HepG2 (cell line): Measurements from ENCODE around the gene TIAM1. TPM values are rescaled to one million over a fixed set of nuclear protein-coding genes. Genes with fewer than 3 reads are reported as not detected.

Source experiments
- ATAC-seq: fragments of 200-7000 bp; cut with Tn5 transposase; 3 replicates; pipeline ENCODE4 v1.9.1; 2020; ENCODE audit warnings: mild to moderate bottlenecking, moderate library complexity
- BruUV-seq: library from RNA; stranded (reverse); fragments of 400-500 nt; replicated peaks from 2 replicates; lab custom pipeline; 2021; lab: Mats Ljungman, UMichigan
- CTCF ChIA-PET: fragments of 300-600 bp; formaldehyde crosslinking; extraction: SDS; loops from one replicate; lab custom pipeline; 2021; ENCODE audit warnings: low total read pairs, inconsistent platforms, low intra/inter-chr PET ratio; lab: Yijun Ruan, JAX
- POLR2A ChIA-PET: fragments of 350-600 bp; sonication (Branson Sonifier 250); formaldehyde crosslinking; loops from one replicate; lab custom pipeline; 2020; ENCODE audit warnings: antibody characterized with exemption, inconsistent platforms; lab: Yijun Ruan, JAX
- DNase-seq: peaks from one replicate; pipeline ENCODE4 v3.0.0-alpha.2; 2015; ENCODE audit warnings: low spot score
- FAIRE-seq: peaks from 3 replicates; lab custom pipeline; 2011; peaks lifted over from hg19 to GRCh38; lab: Jason Lieb, UNC
- H2AFZ ChIP-seq: one replicate; pipeline ENCODE4 v1.6.1; 2011; ENCODE audit warnings: low read length, inconsistent platforms
- H3K27ac ChIP-seq: fragments of 300-600 bp; 3 replicates; pipeline ENCODE4 v1.8.0; 2011; ENCODE audit warnings: mixed run types, mild to moderate bottlenecking, mixed read lengths, low read length, inconsistent platforms; ENCODE audit not compliant: insufficient read depth; ENCODE audit errors: extremely low read length
- H3K27me3 ChIP-seq, 2 experiments: fragments of 200-600 bp in 1 of 2; 2 replicates in 1 of 2; 3 replicates in 1 of 2; pipeline versions ENCODE4 v1.6.0 to v1.8.0; 2011; ENCODE audit warnings: low read length in 2 of 2, mild to moderate bottlenecking in 2 of 2, moderate library complexity in 2 of 2, inconsistent platforms in 1 of 2; ENCODE audit not compliant: insufficient read depth in 2 of 2, control insufficient read depth in 1 of 2
- H3K36me3 ChIP-seq, 2 experiments: fragments of 200-600 bp in 1 of 2; replicated peaks in 1 of 2; 2 replicates in 1 of 2; 3 replicates in 1 of 2; pipeline versions ENCODE4 v1.5.1 to v1.8.0; 2011; ENCODE audit warnings: low read length in 2 of 2, inconsistent platforms in 1 of 2; ENCODE audit not compliant: insufficient read depth in 2 of 2, control insufficient read depth in 1 of 2
- H3K4me1 ChIP-seq: 2 replicates; pipeline ENCODE4 v1.5.1; 2012; ENCODE audit warnings: low read length, inconsistent platforms; ENCODE audit not compliant: insufficient read depth
- H3K4me2 ChIP-seq: 2 replicates; pipeline ENCODE4 v1.6.0; 2011; ENCODE audit warnings: low read depth, low read length, inconsistent platforms
- H3K4me3 ChIP-seq, 3 experiments: fragments of 200-600 bp in 1 of 3; sonication (generic), shearing (Covaris generic) in 1 of 3; replicated peaks in 1 of 3; 2 replicates each; pipeline ENCODE4 v1.5.1; 2011 to 2016; ENCODE audit warnings: low read length in 3 of 3, inconsistent platforms in 2 of 3, low read depth in 2 of 3, mild to moderate bottlenecking in 2 of 3, control low read depth in 1 of 3, mixed read lengths in 1 of 3; ENCODE audit not compliant: insufficient read depth in 1 of 3
- H3K79me2 ChIP-seq: one replicate; pipeline ENCODE4 v1.6.1; 2011; ENCODE audit warnings: low read length, inconsistent platforms; ENCODE audit not compliant: insufficient read depth
- H3K9ac ChIP-seq: 2 replicates; pipeline ENCODE4 v1.6.0; 2011; ENCODE audit warnings: mild to moderate bottlenecking, low read depth, low read length, inconsistent platforms; ENCODE audit not compliant: insufficient read depth
- H3K9me3 ChIP-seq: 2 replicates; pipeline ENCODE4 v1.5.1; 2012; ENCODE audit warnings: mild to moderate bottlenecking, low read length
- H4K20me1 ChIP-seq: 2 replicates; pipeline ENCODE4 v1.6.0; 2011; ENCODE audit warnings: inconsistent platforms, mild to moderate bottlenecking, low read length, moderate library complexity; ENCODE audit not compliant: insufficient read depth
- ATRX ChIP-seq: sonication (generic); formaldehyde crosslinking; IDR thresholded peaks from 2 replicates; pipeline ENCODE4 v1.4.0; 2020; ENCODE audit warnings: missing genetic modification reagents, borderline replicate concordance
- BORCS8-MEF2B ChIP-seq: sonication (generic); formaldehyde crosslinking; IDR thresholded peaks from 2 replicates; pipeline ENCODE4 v1.8.0; 2022; ENCODE audit warnings: mild to moderate bottlenecking, missing genetic modification reagents
- CSRNP2 ChIP-seq: sonication (generic); formaldehyde crosslinking; conservative IDR thresholded peaks from 2 replicates; pipeline ENCODE4 v1.8.0; 2022; ENCODE audit warnings: low read depth, missing genetic modification reagents
- LBX2 ChIP-seq: sonication (generic); formaldehyde crosslinking; IDR thresholded peaks from 2 replicates; pipeline ENCODE4 v1.5.0; 2020; ENCODE audit warnings: missing genetic modification reagents, mild to moderate bottlenecking, borderline replicate concordance
- MBNL3 ChIP-seq: fragments of 250-450 bp; sonication (Bioruptor Pico); conservative IDR thresholded peaks from 2 replicates; pipeline ENCODE4 v1.8.0; 2022; ENCODE audit warnings: mild to moderate bottlenecking, inconsistent platforms
- MTERF4 ChIP-seq: sonication (generic); formaldehyde crosslinking; IDR thresholded peaks from 2 replicates; pipeline ENCODE4 v1.8.0; 2023; ENCODE audit warnings: mild to moderate bottlenecking, missing genetic modification reagents
- PPARG ChIP-seq: conservative IDR thresholded peaks from 2 replicates; pipeline ENCODE4 v1.6.1; 2016; ENCODE audit warnings: missing biosample characterization, missing genetic modification reagents
- ZIK1 ChIP-seq: sonication (generic); formaldehyde crosslinking; IDR thresholded peaks from 2 replicates; pipeline ENCODE4 v1.5.0; 2020; ENCODE audit warnings: mild to moderate bottlenecking, low read depth, missing genetic modification reagents, borderline replicate concordance
- ZKSCAN5 ChIP-seq: sonication (generic); formaldehyde crosslinking; IDR thresholded peaks from 2 replicates; pipeline ENCODE4 v1.5.1; 2020; ENCODE audit warnings: mild to moderate bottlenecking, missing genetic modification reagents
- ZNF430 ChIP-seq: sonication (generic); formaldehyde crosslinking; IDR thresholded peaks from 2 replicates; pipeline ENCODE4 v1.9.0; 2021; ENCODE audit warnings: mild to moderate bottlenecking, missing genetic modification reagents
- ZNF614 ChIP-seq: IDR thresholded peaks from 2 replicates; pipeline ENCODE4 v1.6.1; 2018; ENCODE audit warnings: missing biosample characterization, missing genetic modification reagents, inconsistent platforms, borderline replicate concordance
- ZNF7 ChIP-seq: IDR thresholded peaks from 2 replicates; pipeline ENCODE4 v1.6.1; 2016; ENCODE audit warnings: missing biosample characterization, missing genetic modification reagents
- ZNF777 ChIP-seq: sonication (generic); formaldehyde crosslinking; IDR thresholded peaks from 2 replicates; pipeline ENCODE4 v1.4.0; 2020; ENCODE audit warnings: missing genetic modification reagents
- WGBS: methylation state at CpG from one replicate; pipeline ENCODE4 v1.1.6; 2017; ENCODE audit warnings: low lambda C conversion rate; 5-methylcytosine and 5-hydroxymethylcytosine counted together
- in situ Hi-C: cut with HindIII; loops from 2 replicates; pipeline ENCODE4 v1.10.0; 2017; ENCODE audit warnings: low pct_unique_long_range_greater_than_20kb; ENCODE audit not compliant: extremely low pct_ligation_motif_present
- intact Hi-C: fragments of 100-400 bp; cut with micrococcal nuclease; formaldehyde crosslinking; loops from one replicate; pipeline ENCODE4 v1.10.0; 2022; ENCODE audit not compliant: unreplicated experiment
- polyA plus RNA-seq, 8 experiments: library from polyadenylated mRNA; depleted of rRNA in 3 of 8; stranded (reverse) in 7 of 8; unstranded in 1 of 8; fragments of >200 nt; fragmentation: Illumina TruSeq in 4 of 8; extraction: Trizol in 4 of 8; gene quantifications; 2 replicates each; pipeline versions ENCODE4 v1.2.1 to v1.2.3, GENCODE V29; 2011 to 2016; ENCODE audit warnings: low read depth in 4 of 8, missing spikeins in 1 of 8, mixed read lengths in 1 of 8; ENCODE audit not compliant: insufficient read depth in 1 of 8
- total RNA-seq, 5 experiments: library from RNA; depleted of rRNA; stranded (reverse); fragments of >200 nt; fragmentation: Illumina TruSeq; extraction: Trizol; gene quantifications; 2 replicates each; pipeline ENCODE4 v1.2.3, GENCODE V29; 2016; ENCODE audit warnings: low read depth in 1 of 5

TIAM1 gene
- total and polyA plus RNA-seq, 2 of the 13 experiments (the other 11 are each of a cell fraction or from before 2014, with no cell fraction given): 0.13 to 0.24 TPM

- Histone ChIP-seq H4K20me1 (no peaks in the 10 kb centered on the region), H3K4me3 (no peak overlapping the region), H3K4me2 (no peak overlapping the region), H3K27ac (no peak overlapping the region), H3K4me1 (no peaks in the 10 kb centered on the region), H3K27me3 (no peaks in the 10 kb centered on the region), H3K9me3 (peaks cover 9% of the 10 kb centered on the region; the same call in 1 of the 2 replicates), H3K36me3 (no peaks in the 10 kb centered on the region), H3K9ac (no peak overlapping the region), H3K79me2 (no peaks in the 10 kb centered on the region), H2AFZ (no peak overlapping the region)
- no peak for FAIRE-seq
- ATAC-seq: no peak
- ChIA-PET CTCF (no interaction called here), POLR2A (no interaction called here)
- WGBS: 37% methylated on average over 5 of the region's 5 CpGs
- TF ChIP-seq ZNF430 (CRISPR knock-in tag) (no peak), ZNF614 (CRISPR knock-in tag) (no peak), ATRX (no peak), BORCS8-MEF2B (CRISPR knock-in tag) (no peak), ZNF777 (CRISPR knock-in tag) (no peak)
- intact Hi-C loops: no loop called here
- BruUV-seq: no TSS peak
- in situ Hi-C loops: no loop called here
- no peak for DNase-seq
Measured at GRCh38 chr21:31290765-31291164, 53.3 kb downstream of the TIAM1 start.

GRCh38 chr21:31289702-31290101, 54.4 kb downstream of the TIAM1 start:
- in situ Hi-C loops (no loop called here), intact Hi-C loops (no loop called here)
- FAIRE-seq: no peak
- Histone ChIP-seq H3K9ac (no peak overlapping the region), H3K9me3 (peaks cover 17% of the 10 kb centered on the region), H3K36me3 (no peaks in the 10 kb centered on the region), H3K4me2 (no peak overlapping the region), H4K20me1 (no peaks in the 10 kb centered on the region), H3K4me1 (no peaks in the 10 kb centered on the region), H3K27me3 (no peaks in the 10 kb centered on the region), H2AFZ (no peak overlapping the region), H3K79me2 (no peaks in the 10 kb centered on the region), H3K27ac (no peak overlapping the region), H3K4me3 (no peak overlapping the region)
- no peak for DNase-seq
- WGBS: 0% methylated on average over 4 of the region's 4 CpGs
- POLR2A ChIA-PET: no interaction called here
- CTCF ChIA-PET: no interaction called here
- no peak for TF ChIP-seq LBX2 (CRISPR knock-in tag)
- no peak for TF ChIP-seq MTERF4 (CRISPR knock-in tag)
- TF ChIP-seq ZIK1: no peak
- no peak for TF ChIP-seq CSRNP2 (CRISPR knock-in tag)
- no peak for TF ChIP-seq PPARG (CRISPR knock-in tag)
- TF ChIP-seq MBNL3 (CRISPR knock-in tag): no peak
- no peak for TF ChIP-seq ZKSCAN5
- no peak for TF ChIP-seq ZNF7 (CRISPR knock-in tag)
- BruUV-seq: no TSS peak
- no peak for ATAC-seq
